ENCODE data around the gene TMTC2. TPM values are rescaled to one million over a fixed set of nuclear protein-coding genes. Genes with fewer than 3 reads are reported as not detected.

TMTC2 gene
- total RNA-seq, 1 donor from 2014 or later, result 2.2 TPM

DNA sequence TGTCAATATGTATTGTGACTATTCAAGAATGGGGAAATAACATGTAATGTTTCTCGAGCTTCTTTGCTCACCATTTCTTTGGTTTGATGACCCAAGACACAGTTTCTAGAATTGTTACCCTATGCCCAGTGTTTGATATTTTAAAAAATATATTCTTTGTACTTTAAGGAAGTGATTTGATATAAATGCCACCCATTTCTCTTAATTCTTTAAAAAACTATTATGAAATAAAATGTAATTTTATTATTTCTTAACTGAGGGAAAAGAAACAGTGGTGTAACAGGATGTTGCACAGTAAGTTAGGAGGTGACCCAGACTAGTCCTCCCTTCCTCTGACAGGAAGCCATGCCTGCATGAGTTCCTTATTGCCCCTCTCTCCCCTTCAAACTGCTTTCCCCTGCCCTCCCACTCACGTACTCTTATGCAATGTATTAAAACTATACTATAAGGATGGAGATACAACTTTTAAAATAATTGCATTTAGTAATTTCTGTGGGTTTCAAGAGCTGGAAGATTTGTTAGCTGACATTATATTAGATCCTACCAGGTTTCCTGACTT, 279.4 kb downstream of the TMTC2 start:
- no peak overlapping the region for H3K4me3 Mint-ChIP-seq
- H3K27me3 Mint-ChIP-seq, result no peaks in the 10 kb centered on the region
- ChIA-PET POLR2A (no interaction called here), CTCF (no interaction called here)
- DNase-seq, result no peak
- no peaks in the 10 kb centered on the region for H3K9me3 Mint-ChIP-seq
- no peaks in the 10 kb centered on the region for H3K36me3 Mint-ChIP-seq (ENCODE audit: low read depth)
- ATAC-seq (ENCODE audit: low read depth), result no peak
- intact Hi-C loops (cut with micrococcal nuclease), result no loop called here
- no peak overlapping the region for H3K27ac Mint-ChIP-seq
- no peak for TF ChIP-seq CTCF (IDR thresholded peaks at IDR 0.05)
- H3K4me1 Mint-ChIP-seq, result no peaks in the 10 kb centered on the region

- no peak for TF ChIP-seq CTCF (IDR thresholded peaks at IDR 0.05)
- POLR2A ChIA-PET, result no interaction called here
- Mint-ChIP-seq H3K36me3 (ENCODE audit: low read depth) (no peaks in the 10 kb centered on the region), H3K9me3 (no peaks in the 10 kb centered on the region), H3K27ac (no peak overlapping the region), H3K4me1 (no peaks in the 10 kb centered on the region), H3K4me3 (no peak overlapping the region), H3K27me3 (no peaks in the 10 kb centered on the region)
- CTCF ChIA-PET, result no interaction called here
- no peak for ATAC-seq (ENCODE audit: low read depth)
- intact Hi-C loops (cut with micrococcal nuclease), result no loop called here
- no peak for DNase-seq
Measured at GRCh38 chr12:82968631-82969367, 282.1 kb downstream of the TMTC2 start.

- no peaks in the 10 kb centered on the region for H3K9me3 Mint-ChIP-seq
- H3K36me3 Mint-ChIP-seq (ENCODE audit: low read depth), result no peaks in the 10 kb centered on the region
- ATAC-seq (ENCODE audit: low read depth) (no peak), DNase-seq (no peak)
- no peak for TF ChIP-seq CTCF (IDR thresholded peaks at IDR 0.05)
- no peaks in the 10 kb centered on the region for H3K4me1 Mint-ChIP-seq
- no peak overlapping the region for H3K4me3 Mint-ChIP-seq
- H3K27me3 Mint-ChIP-seq, result no peaks in the 10 kb centered on the region
- no peak overlapping the region for H3K27ac Mint-ChIP-seq
- ChIA-PET POLR2A (no interaction called here), CTCF (no interaction called here)
- intact Hi-C loops (cut with micrococcal nuclease), result no loop called here
Measured at GRCh38 chr12:82970614-82971013, 283.9 kb downstream of the TMTC2 start.

DNA sequence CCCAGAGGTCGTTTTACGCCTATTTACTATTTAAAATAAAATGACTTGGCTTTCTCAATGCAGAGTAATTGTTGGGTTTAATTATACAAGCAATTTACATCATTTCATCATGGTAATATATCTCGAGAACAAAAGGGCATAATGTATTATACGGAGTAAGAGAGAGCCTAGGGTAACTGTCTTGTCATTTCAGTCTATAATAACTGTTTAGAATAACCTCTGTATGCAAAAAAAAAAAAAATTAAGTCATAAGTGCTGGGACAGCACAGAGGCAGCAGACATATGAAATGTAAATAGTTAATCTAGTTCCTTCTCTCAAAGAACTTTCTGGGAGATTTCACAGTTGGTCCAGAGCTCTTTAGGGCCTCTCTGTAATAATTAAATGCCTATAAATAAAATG, 284.9 kb downstream of the TMTC2 start:
- ATAC-seq (ENCODE audit: low read depth) (no peak), DNase-seq (no peak)
- H3K4me3 Mint-ChIP-seq, result no peak overlapping the region
- no peaks in the 10 kb centered on the region for H3K9me3 Mint-ChIP-seq
- no peaks in the 10 kb centered on the region for H3K36me3 Mint-ChIP-seq (ENCODE audit: low read depth)
- ChIA-PET POLR2A (no interaction called here), CTCF (no interaction called here)
- H3K27me3 Mint-ChIP-seq, result no peaks in the 10 kb centered on the region
- no peaks in the 10 kb centered on the region for H3K4me1 Mint-ChIP-seq
- intact Hi-C loops (cut with micrococcal nuclease), result no loop called here
- H3K27ac Mint-ChIP-seq, result no peak overlapping the region
- TF ChIP-seq CTCF (IDR thresholded peaks at IDR 0.05), result no peak

DNA sequence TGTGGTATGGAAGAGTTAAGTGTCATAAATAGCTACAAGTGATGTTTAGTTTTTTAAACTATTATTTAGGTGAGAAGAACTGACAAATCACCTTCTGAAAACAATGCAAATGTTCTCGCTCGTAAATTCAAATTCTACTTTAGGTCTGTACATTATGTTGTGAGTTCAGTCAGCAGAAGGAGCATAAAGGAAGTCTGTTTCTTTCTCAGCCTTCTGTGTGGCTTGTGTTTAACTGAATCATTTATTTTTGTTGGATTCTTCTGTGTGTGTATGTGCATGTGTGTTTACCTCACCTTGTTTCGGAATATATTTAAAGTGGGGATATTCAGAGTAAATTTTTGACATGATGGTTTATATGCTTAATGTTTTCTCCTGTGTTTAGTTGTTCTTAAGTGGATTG, 285.9 kb downstream of the TMTC2 start:
- Mint-ChIP-seq H3K4me1 (no peaks in the 10 kb centered on the region), H3K4me3 (no peak overlapping the region), H3K27me3 (no peaks in the 10 kb centered on the region), H3K9me3 (no peaks in the 10 kb centered on the region), H3K36me3 (ENCODE audit: low read depth) (no peaks in the 10 kb centered on the region), H3K27ac (no peak overlapping the region)
- no peak for DNase-seq
- intact Hi-C loops (cut with micrococcal nuclease), result no loop called here
- ATAC-seq (ENCODE audit: low read depth), result no peak
- POLR2A ChIA-PET, result no interaction called here
- CTCF ChIA-PET, result no interaction called here
- no peak for TF ChIP-seq CTCF (IDR thresholded peaks at IDR 0.05)

Measured in activated B cell treated with CpG ODN at 0.5 μM for 24 hours (primary cell).